HPDE6-E6E7 (cell line): ENCODE measurements around the gene ZMYM4.
"Not testable (repeated sequence)": the region's sequence is repeated elsewhere in the genome, so short reads cannot be mapped to it uniquely, and the experiment has no call there.

ENCODE experiments used
- DNase-seq: peaks from one replicate; pipeline ENCODE4 v3.0.0; 2011; ENCODE audit warnings: missing footprints; ENCODE audit errors: extremely low spot score

ZMYM4 gene

GRCh38 chr1:35268282-35269200 is at the start of gene ZMYM4:
TSS of gene ZMYM4 (plus strand) at chr1:35268709. CDS start at chr1:35269047, 338 bp downstream.
- DNase-seq = peak; percentile 96

GRCh38 chr1:35220976-35221375 is 47.5 kb upstream of the ZMYM4 start:
- no peak for DNase-seq

GRCh38 chr1:35222322-35223083 is 46.0 kb upstream of the ZMYM4 start:
- DNase-seq = no peak

GRCh38 chr1:35223084-35223630 is 45.4 kb upstream of the ZMYM4 start:
- DNase-seq = no peak

GRCh38 chr1:35226546-35226945 is 42.0 kb upstream of the ZMYM4 start:
- DNase-seq = no peak

GRCh38 chr1:35229587-35230360 is 38.7 kb upstream of the ZMYM4 start:
- DNase-seq = no peak

GRCh38 chr1:35231287-35231686 is 37.2 kb upstream of the ZMYM4 start:
- DNase-seq = no peak

GRCh38 chr1:35236772-35237171 is 31.7 kb upstream of the ZMYM4 start:
- DNase-seq = not testable (repeated sequence)

- no peak for DNase-seq
These were observed 24.8 kb upstream of the ZMYM4 start for GRCh38 chr1:35243691-35244090.

- no peak for DNase-seq
These were observed 21.3 kb upstream of the ZMYM4 start for GRCh38 chr1:35247256-35247655.

- no peak for DNase-seq
These were observed 14.6 kb upstream of the ZMYM4 start for GRCh38 chr1:35253941-35254340.

- DNase-seq = no peak
These were observed 13.2 kb upstream of the ZMYM4 start for GRCh38 chr1:35255276-35255675.

- DNase-seq = no peak
These were observed 8.9 kb upstream of the ZMYM4 start for GRCh38 chr1:35259561-35259960.

- DNase-seq = no peak
These were observed 6.9 kb upstream of the ZMYM4 start for GRCh38 chr1:35261412-35262120.

- no peak for DNase-seq
These were observed 4.5 kb upstream of the ZMYM4 start for GRCh38 chr1:35264035-35264434.

- DNase-seq = peak; percentile 32
These were observed 3.6 kb upstream of the ZMYM4 start for GRCh38 chr1:35264871-35265270.

GRCh38 chr1:35266306-35266705 is 2.2 kb upstream of the ZMYM4 start:
- no peak for DNase-seq

GRCh38 chr1:35269201-35269988 is 886 bp downstream of the ZMYM4 start:
- no peak for DNase-seq

GRCh38 chr1:35269989-35270289 is 1.4 kb downstream of the ZMYM4 start:
- DNase-seq = no peak

- DNase-seq = no peak
These were observed 2.3 kb downstream of the ZMYM4 start for GRCh38 chr1:35270836-35271235.
